ENCODE data around the gene OMP. TPM values are rescaled to one million over a fixed set of nuclear protein-coding genes. Genes with fewer than 3 reads are reported as not detected.

Gene OMP
- total RNA-seq, 4 donors from 2014 or later: not detected

- 86% methylated on average over 8 of the region's 8 CpGs for WGBS
- intact Hi-C loops (cut with DNase I): no loop called here
- TF ChIP-seq EP300 (IDR thresholded peaks at IDR 0.05) (no peak), POLR2A (IDR thresholded peaks at IDR 0.05; ENCODE audit: low read depth) (no peak), CTCF (IDR thresholded peaks at IDR 0.05) (no peak), POLR2AphosphoS5 (IDR thresholded peaks at IDR 0.05) (no peak)
- Histone ChIP-seq H3K4me3 (no peak overlapping the region), H3K27ac (replicated peaks in 1 of 4) (no peak overlapping the region), H3K9me3 (no peaks in the 10 kb centered on the region), H3K27me3 (no peaks in the 10 kb centered on the region), H3K36me3 (peaks cover 0 to 10% (median 3%) of the 10 kb centered on the region in 4 donors), H3K4me1 (peaks cover 0 to 24% (median 23%) of the 10 kb centered on the region in 4 donors)
- DNase-seq (ENCODE audit: extremely low spot score): no peak
Observed at GRCh38 chr11:77104727-77105126, 2.1 kb downstream of the OMP start.

- Histone ChIP-seq H3K36me3 (peaks cover 0 to 10% (median 3%) of the 10 kb centered on the region in 4 donors), H3K9me3 (no peaks in the 10 kb centered on the region), H3K27ac (replicated peaks in 1 of 4) (no peak overlapping the region), H3K27me3 (no peaks in the 10 kb centered on the region), H3K4me3 (no peak overlapping the region), H3K4me1 (peaks cover 0 to 40% (median 32%) of the 10 kb centered on the region in 4 donors)
- no peak for DNase-seq (ENCODE audit: extremely low spot score)
- intact Hi-C loops (cut with DNase I): no loop called here
- WGBS: 93% methylated on average over 5 of the region's 7 CpGs
- TF ChIP-seq CTCF (IDR thresholded peaks at IDR 0.05): no peak
- no peak for TF ChIP-seq EP300 (IDR thresholded peaks at IDR 0.05)
- no peak for TF ChIP-seq POLR2AphosphoS5 (IDR thresholded peaks at IDR 0.05)
Observed at GRCh38 chr11:77106321-77106720, 3.7 kb downstream of the OMP start.

GRCh38 chr11:77106759-77107158, 4.1 kb downstream of the OMP start:
- Histone ChIP-seq H3K4me1 (peaks cover 0 to 42% (median 32%) of the 10 kb centered on the region in 4 donors), H3K9me3 (no peaks in the 10 kb centered on the region), H3K27ac (replicated peaks in 1 of 4) (no peak overlapping the region), H3K36me3 (peaks cover 0 to 10% (median 3%) of the 10 kb centered on the region in 4 donors), H3K27me3 (no peaks in the 10 kb centered on the region), H3K4me3 (no peak overlapping the region)
- DNase-seq (ENCODE audit: extremely low spot score): no peak
- 100% methylated on average over 10 of the region's 13 CpGs for WGBS
- intact Hi-C loops (cut with DNase I): no loop called here
- no peak for TF ChIP-seq CTCF (IDR thresholded peaks at IDR 0.05)
- no peak for TF ChIP-seq POLR2A (IDR thresholded peaks at IDR 0.05; ENCODE audit: low read depth)
- no peak for TF ChIP-seq EP300 (IDR thresholded peaks at IDR 0.05)
- TF ChIP-seq POLR2AphosphoS5 (IDR thresholded peaks at IDR 0.05): no peak

GRCh38 chr11:77107950-77108349, 5.3 kb downstream of the OMP start:
- H3K4me1 ChIP-seq: peaks cover 0 to 42% (median 33%) of the 10 kb centered on the region in 4 donors
- intact Hi-C loops (cut with DNase I): no loop called here
- DNase-seq (ENCODE audit: extremely low spot score): no peak

GRCh38 chr11:77108436-77108835, 5.8 kb downstream of the OMP start:
- no peaks in the 10 kb centered on the region for H3K27me3 ChIP-seq

More at GRCh38 chr11:77107950-77108349, 5.3 kb downstream of the OMP start:
- Histone ChIP-seq H3K4me3 (no peak overlapping the region), H3K27ac (replicated peaks in 1 of 4) (no peak overlapping the region), H3K27me3 (no peaks in the 10 kb centered on the region), H3K9me3 (no peaks in the 10 kb centered on the region), H3K36me3 (peaks cover 0 to 6% (median 2%) of the 10 kb centered on the region in 4 donors)
- TF ChIP-seq POLR2AphosphoS5 (IDR thresholded peaks at IDR 0.05) (no peak), POLR2A (IDR thresholded peaks at IDR 0.05; ENCODE audit: low read depth) (no peak)
- WGBS: 44% methylated on average over 3 of the region's 3 CpGs

More at GRCh38 chr11:77108436-77108835, 5.8 kb downstream of the OMP start:
- no peak for DNase-seq (ENCODE audit: extremely low spot score)
- intact Hi-C loops (cut with DNase I): no loop called here
- Histone ChIP-seq H3K4me3 (no peak overlapping the region), H3K27ac (replicated peaks in 1 of 4) (no peak overlapping the region), H3K36me3 (peaks cover 0 to under 1% (median 0%) of the 10 kb centered on the region in 4 donors), H3K4me1 (peaks cover 0 to 44% (median 34%) of the 10 kb centered on the region in 4 donors), H3K9me3 (no peaks in the 10 kb centered on the region)
- TF ChIP-seq POLR2AphosphoS5 (IDR thresholded peaks at IDR 0.05) (no peak), CTCF (IDR thresholded peaks at IDR 0.05) (no peak), EP300 (IDR thresholded peaks at IDR 0.05) (no peak), POLR2A (IDR thresholded peaks at IDR 0.05; ENCODE audit: low read depth) (no peak)
- 83% methylated on average over 9 of the region's 9 CpGs for WGBS
